MM.1S (cell line): Measurements from ENCODE around the gene MRRF.

ENCODE experiments used
- EZH2 ChIP-seq: fragments of 300-600 bp; sonication (generic); optimal IDR thresholded peaks from 2 replicates; pipeline ENCODE3; 2017; ENCODE audit warnings: low read depth, mild to moderate bottlenecking, antibody characterized with exemption, low read length, mixed read lengths
- EZH2phosphoT487 ChIP-seq: fragments of 300-600 bp; sonication (generic); IDR thresholded peaks from 2 replicates; pipeline ENCODE4 v1.6.1; 2018; ENCODE audit warnings: antibody characterized with exemption, low read length
- TF ChIP-seq, protein P1 (sequence below): fragments of 300-600 bp; sonication (generic); IDR thresholded peaks from 2 replicates; pipeline ENCODE4 v1.5.1; 2016; ENCODE audit warnings: antibody characterized with exemption, low read length, mixed read lengths

DNA sequence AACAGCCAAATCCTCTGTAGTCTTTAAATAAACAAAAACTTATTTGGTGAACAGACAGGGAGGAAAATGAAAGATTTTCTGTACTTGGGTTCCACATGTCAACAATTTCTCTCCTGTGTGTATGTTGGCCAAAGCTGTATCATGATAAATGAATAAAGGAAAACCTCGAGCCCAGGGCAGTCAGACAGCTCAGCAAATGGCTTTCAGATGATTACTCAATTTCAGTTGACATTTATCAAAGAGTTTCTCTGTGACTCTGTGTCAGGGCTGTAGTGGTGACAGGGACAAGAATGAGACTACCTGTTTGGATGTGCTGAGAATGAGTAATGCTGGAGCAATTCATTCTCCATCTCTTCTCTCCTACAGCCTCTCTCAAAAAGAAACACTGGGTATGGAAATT lies 60.4 kb downstream of the MRRF start:
- TF ChIP-seq, protein P1, sequence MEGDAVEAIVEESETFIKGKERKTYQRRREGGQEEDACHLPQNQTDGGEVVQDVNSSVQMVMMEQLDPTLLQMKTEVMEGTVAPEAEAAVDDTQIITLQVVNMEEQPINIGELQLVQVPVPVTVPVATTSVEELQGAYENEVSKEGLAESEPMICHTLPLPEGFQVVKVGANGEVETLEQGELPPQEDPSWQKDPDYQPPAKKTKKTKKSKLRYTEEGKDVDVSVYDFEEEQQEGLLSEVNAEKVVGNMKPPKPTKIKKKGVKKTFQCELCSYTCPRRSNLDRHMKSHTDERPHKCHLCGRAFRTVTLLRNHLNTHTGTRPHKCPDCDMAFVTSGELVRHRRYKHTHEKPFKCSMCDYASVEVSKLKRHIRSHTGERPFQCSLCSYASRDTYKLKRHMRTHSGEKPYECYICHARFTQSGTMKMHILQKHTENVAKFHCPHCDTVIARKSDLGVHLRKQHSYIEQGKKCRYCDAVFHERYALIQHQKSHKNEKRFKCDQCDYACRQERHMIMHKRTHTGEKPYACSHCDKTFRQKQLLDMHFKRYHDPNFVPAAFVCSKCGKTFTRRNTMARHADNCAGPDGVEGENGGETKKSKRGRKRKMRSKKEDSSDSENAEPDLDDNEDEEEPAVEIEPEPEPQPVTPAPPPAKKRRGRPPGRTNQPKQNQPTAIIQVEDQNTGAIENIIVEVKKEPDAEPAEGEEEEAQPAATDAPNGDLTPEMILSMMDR = no peak
- TF ChIP-seq EZH2 = no peak
- TF ChIP-seq EZH2phosphoT487 = no peak
